Skin of body (tissue), 2 donors: ENCODE data around the gene SINHCAF. TPM values are rescaled to one million over a fixed set of nuclear protein-coding genes. Genes with fewer than 3 reads are reported as not detected.
"Not testable (repeated sequence)": the region's sequence is repeated elsewhere in the genome, so short reads cannot be mapped to it uniquely, and the experiment has no call there.

ENCODE experiments used
- DNase-seq: peaks from one replicate; lab custom pipeline; 2025; lab: John Stamatoyannopoulos, UW
- total RNA-seq: library from RNA; depleted of rRNA; stranded (reverse); fragments of >200 nt; gene quantifications from one replicate; pipeline ENCODE4 v1.2.3, GENCODE V29; 2014

SINHCAF gene
- total RNA-seq, 1 donor from 2014 or later = 47.5 TPM

- no peak for DNase-seq
Measured at GRCh38 chr12:31309279-31309678, 16.7 kb downstream of the SINHCAF start.

GRCh38 chr12:31308116-31308515, 17.8 kb downstream of the SINHCAF start:
- no peak for DNase-seq

- DNase-seq = no peak
Measured at GRCh38 chr12:31306866-31307265, 19.1 kb downstream of the SINHCAF start.

- DNase-seq = no peak
Measured at GRCh38 chr12:31303466-31303865, 22.5 kb downstream of the SINHCAF start.

GRCh38 chr12:31301311-31301710, 24.6 kb downstream of the SINHCAF start:
- no peak for DNase-seq

GRCh38 chr12:31300783-31301182, 25.2 kb downstream of the SINHCAF start:
- no peak for DNase-seq

GRCh38 chr12:31300341-31300740, 25.6 kb downstream of the SINHCAF start:
- no peak for DNase-seq

- DNase-seq = no peak
Measured at GRCh38 chr12:31298922-31299321, 27.0 kb downstream of the SINHCAF start.

- DNase-seq = no peak
Measured at GRCh38 chr12:31298515-31298910, 27.4 kb downstream of the SINHCAF start.

- no peak for DNase-seq
Measured at GRCh38 chr12:31297572-31298514, 28.1 kb downstream of the SINHCAF start.

GRCh38 chr12:31289441-31289840, 36.5 kb downstream of the SINHCAF start:
- no peak for DNase-seq

GRCh38 chr12:31288381-31288780, 37.6 kb downstream of the SINHCAF start:
- no peak for DNase-seq

GRCh38 chr12:31280183-31280582, 45.8 kb downstream of the SINHCAF start:
- DNase-seq = no peak

GRCh38 chr12:31279390-31279924, 46.5 kb downstream of the SINHCAF start:
- DNase-seq = no peak

- DNase-seq = no peak
Measured at GRCh38 chr12:31278832-31279231, 47.1 kb downstream of the SINHCAF start.

GRCh38 chr12:31278424-31278823, 47.5 kb downstream of the SINHCAF start:
- DNase-seq = no peak

- no peak for DNase-seq
Measured at GRCh38 chr12:31277081-31277480, 48.9 kb downstream of the SINHCAF start.

- no peak for DNase-seq
Measured at GRCh38 chr12:31275491-31275890, 50.5 kb downstream of the SINHCAF start.

GRCh38 chr12:31274520-31275300, 51.2 kb downstream of the SINHCAF start:
- no peak for DNase-seq

- not testable (repeated sequence) for DNase-seq
Measured at GRCh38 chr12:31273794-31274193, 52.2 kb downstream of the SINHCAF start.

GRCh38 chr12:31272607-31273225, 53.2 kb downstream of the SINHCAF start:
- no peak for DNase-seq

- no peak for DNase-seq
Measured at GRCh38 chr12:31267966-31268365, 58.0 kb downstream of the SINHCAF start.
